OCI-LY3 (cell line): ENCODE measurements around the gene MTFR1L.

ENCODE experiments used
- H2AFZ ChIP-seq: fragments of 200-600, 300-600 bp; shearing (Covaris generic); 2 replicates; pipeline ENCODE4 v1.6.0; 2014; ENCODE audit warnings: antibody characterized with exemption, low read depth, low read length
- H3K27ac ChIP-seq: fragments of 200-600, 300-600 bp; sonication (generic); 2 replicates; pipeline ENCODE4 v1.5.1; 2014; ENCODE audit warnings: mild to moderate bottlenecking, low read length, moderate library complexity, mixed read lengths
- H3K27me3 ChIP-seq: fragments of 200-600, 300-600 bp; sonication (generic); 2 replicates; pipeline ENCODE4 v1.6.1; 2014; ENCODE audit warnings: low read depth, low read length, mixed read lengths
- H3K36me3 ChIP-seq: fragments of 200-600, 300-600 bp; sonication (generic); replicated peaks from 2 replicates; pipeline ENCODE3; 2014; ENCODE audit warnings: low read depth, low read length, mixed read lengths
- H3K4me1 ChIP-seq: fragments of 300-600, 200-600 bp; sonication (generic); 2 replicates; pipeline ENCODE4 v1.6.1; 2014; ENCODE audit warnings: low read length, mixed read lengths
- H3K4me2 ChIP-seq: fragments of 200-600, 300-600 bp; sonication (generic); 2 replicates; pipeline ENCODE4 v1.6.1; 2014; ENCODE audit warnings: low read length, mixed read lengths
- H3K4me3 ChIP-seq: fragments of 300-600, 200-600 bp; sonication (generic); 2 replicates; pipeline ENCODE4 v1.5.1; 2014; ENCODE audit warnings: antibody characterized with exemption, mild to moderate bottlenecking, low read length, moderate library complexity
- H3K79me2 ChIP-seq: fragments of 300-600, 200-600 bp; shearing (Covaris generic); 2 replicates; pipeline ENCODE4 v1.6.1; 2014; ENCODE audit warnings: mild to moderate bottlenecking, low read length, mixed read lengths
- H3K9ac ChIP-seq: fragments of 300-600, 200-600 bp; shearing (Covaris generic); 2 replicates; pipeline ENCODE4 v1.6.0; 2014; ENCODE audit warnings: mild to moderate bottlenecking, low read length, moderate library complexity
- H3K9me3 ChIP-seq: fragments of 200-600, 300-600 bp; shearing (Covaris generic); 2 replicates; pipeline ENCODE4 v1.6.1; 2014; ENCODE audit warnings: low read length, mixed read lengths; ENCODE audit not compliant: insufficient read depth
- H4K20me1 ChIP-seq: fragments of 200-600, 300-600 bp; sonication (generic); 2 replicates; pipeline ENCODE4 v1.6.1; 2016; ENCODE audit warnings: low read length, mixed read lengths; ENCODE audit not compliant: insufficient read depth
- CTCF ChIP-seq: fragments of 200-600, 300-600 bp; sonication (generic); IDR thresholded peaks from 2 replicates; pipeline ENCODE4 v1.5.1; 2014; ENCODE audit warnings: antibody characterized with exemption, low read length, low read depth
- EZH2phosphoT487 ChIP-seq: fragments of 200-600 bp; shearing (Covaris generic); IDR thresholded peaks from 2 replicates; pipeline ENCODE4 v1.6.1; 2018; ENCODE audit warnings: antibody characterized with exemption, mixed run types, low read depth

The MTFR1L gene

GRCh38 chr1:25799935-25800702 is 19.6 kb upstream of the MTFR1L start, which contains the start of gene SELENON:
Gene SELENON (plus strand): TSS chr1:25800193. CDS start chr1:25800231, 38 bp downstream.
- Histone ChIP-seq H3K4me3 (peak within 1 kb of the TSS; percentile 83), H3K27ac (no peak within 1 kb of the TSS), H3K9me3 (no peaks in the 10 kb centered on the region), H3K79me2 (no peaks in the 10 kb centered on the region), H3K36me3 (no peaks in the 10 kb centered on the region), H3K27me3 (no peaks in the 10 kb centered on the region), H4K20me1 (no peaks in the 10 kb centered on the region), H3K4me1 (peaks cover 23% of the 10 kb centered on the region), H3K4me2 (peak within 1 kb of the TSS; percentile 90), H3K9ac (peak within 1 kb of the TSS; percentile 69), H2AFZ (peak within 1 kb of the TSS; percentile 46; the same call in 1 of the 2 replicates)
- TF ChIP-seq EZH2phosphoT487 (no peak), CTCF (no peak)

- no peak for TF ChIP-seq EZH2phosphoT487
- no peak for TF ChIP-seq CTCF
- Histone ChIP-seq H2AFZ (no peak overlapping the region), H4K20me1 (no peaks in the 10 kb centered on the region), H3K36me3 (no peaks in the 10 kb centered on the region), H3K9me3 (no peaks in the 10 kb centered on the region), H3K9ac (peak overlapping the region; percentile 69), H3K79me2 (no peaks in the 10 kb centered on the region), H3K27me3 (no peaks in the 10 kb centered on the region), H3K4me1 (peaks cover 23% of the 10 kb centered on the region), H3K27ac (no peak overlapping the region), H3K4me3 (peak overlapping the region; percentile 83), H3K4me2 (peak overlapping the region; percentile 90)
Measured at GRCh38 chr1:25800703-25801377, 18.9 kb upstream of the MTFR1L start.

- no peaks in the 10 kb centered on the region for H3K36me3 ChIP-seq
- H2AFZ ChIP-seq, result no peak overlapping the region
- TF ChIP-seq CTCF (no peak), EZH2phosphoT487 (no peak)
- H3K27ac ChIP-seq, result no peak overlapping the region
- no peaks in the 10 kb centered on the region for H3K9me3 ChIP-seq
- no peaks in the 10 kb centered on the region for H4K20me1 ChIP-seq
- no peak overlapping the region for H3K9ac ChIP-seq
- no peaks in the 10 kb centered on the region for H3K27me3 ChIP-seq
- H3K4me2 ChIP-seq, result no peak overlapping the region
- H3K4me1 ChIP-seq, result peaks cover 23% of the 10 kb centered on the region
- no peaks in the 10 kb centered on the region for H3K79me2 ChIP-seq
- no peak overlapping the region for H3K4me3 ChIP-seq
Measured at GRCh38 chr1:25802915-25803314, 16.8 kb upstream of the MTFR1L start.

- Histone ChIP-seq H3K27me3 (no peaks in the 10 kb centered on the region), H3K4me2 (no peak overlapping the region), H4K20me1 (no peaks in the 10 kb centered on the region), H3K9ac (no peak overlapping the region), H3K27ac (no peak overlapping the region), H3K4me3 (no peak overlapping the region), H3K36me3 (no peaks in the 10 kb centered on the region), H2AFZ (no peak overlapping the region), H3K9me3 (no peaks in the 10 kb centered on the region), H3K4me1 (peaks cover 23% of the 10 kb centered on the region), H3K79me2 (no peaks in the 10 kb centered on the region)
- TF ChIP-seq EZH2phosphoT487, result no peak
- TF ChIP-seq CTCF, result no peak
Measured at GRCh38 chr1:25803368-25803767, 16.4 kb upstream of the MTFR1L start.
